GM23338 (cell line): ENCODE measurements around the gene MAP3K6. TPM values are rescaled to one million over a fixed set of nuclear protein-coding genes. Genes with fewer than 3 reads are reported as not detected.

Source experiments
- ATAC-seq: fragments of 200-7000 bp; cut with Tn5 transposase; 3 replicates; pipeline ENCODE4 v1.9.1; 2020
- DNase-seq: peaks from one replicate; pipeline ENCODE4 v3.0.0-alpha.2; 2015; ENCODE audit warnings: low spot score
- H2AFZ ChIP-seq: fragments of 200-600 bp; sonication (generic); 2 replicates; pipeline ENCODE4 v1.8.0; 2016; ENCODE audit warnings: antibody characterized with exemption, mild to moderate bottlenecking, moderate library complexity
- H3F3A ChIP-seq: fragments of 200-600 bp; sonication (generic); replicated peaks from 2 replicates; pipeline ENCODE4 v1.8.0; 2017; ENCODE audit warnings: antibody characterized with exemption, mixed run types, low read depth
- H3K27ac ChIP-seq: fragments of 200-600 bp; sonication (generic); 2 replicates; pipeline ENCODE4 v1.6.1; 2016; ENCODE audit warnings: low read depth
- H3K27me3 ChIP-seq: fragments of 200-600 bp; sonication (generic); 2 replicates; pipeline ENCODE4 v1.8.0; 2016; ENCODE audit warnings: mild to moderate bottlenecking, mixed run types, moderate library complexity; ENCODE audit not compliant: insufficient read depth
- H3K36me3 ChIP-seq: fragments of 200-600 bp; sonication (generic); 2 replicates; pipeline ENCODE4 v1.8.0; 2016; ENCODE audit warnings: mild to moderate bottlenecking; ENCODE audit not compliant: insufficient read depth
- H3K4me1 ChIP-seq: fragments of 200-600 bp; sonication (generic); 2 replicates; pipeline ENCODE4 v1.8.0; 2016; ENCODE audit warnings: mild to moderate bottlenecking, moderate library complexity; ENCODE audit not compliant: insufficient read depth
- H3K4me2 ChIP-seq: fragments of 200-600 bp; sonication (generic); 2 replicates; pipeline ENCODE4 v1.7.1; 2017; ENCODE audit warnings: mixed run types
- H3K4me3 ChIP-seq: fragments of 200-600 bp; sonication (generic); 2 replicates; pipeline ENCODE4 v1.6.1; 2016; ENCODE audit warnings: mixed run types
- H3K79me2 ChIP-seq: fragments of 200-600 bp; sonication (generic); replicated peaks from 2 replicates; pipeline ENCODE4 v1.8.0; 2017; ENCODE audit warnings: mild to moderate bottlenecking; ENCODE audit not compliant: insufficient read depth
- H3K9me2 ChIP-seq: fragments of 200-600 bp; sonication (generic); 2 replicates; pipeline ENCODE4 v1.8.0; 2017; ENCODE audit not compliant: insufficient read depth
- H4K20me1 ChIP-seq: fragments of 200-600 bp; sonication (generic); replicated peaks from 2 replicates; pipeline ENCODE4 v1.8.0; 2017; ENCODE audit warnings: mild to moderate bottlenecking; ENCODE audit not compliant: insufficient read depth
- H3K27ac Mint-ChIP-seq: 2 replicates; pipeline ENCODE4 v1.8.0; 2020; ENCODE audit warnings: inconsistent platforms, mild to moderate bottlenecking, moderate library complexity, mixed read lengths
- H3K27me3 Mint-ChIP-seq: 3 replicates; pipeline ENCODE4 v1.8.0; 2022; ENCODE audit warnings: low read depth, mild to moderate bottlenecking, moderate library complexity, mixed read lengths, inconsistent platforms; ENCODE audit not compliant: insufficient read depth, poor library complexity
- H3K36me3 Mint-ChIP-seq: 3 replicates; pipeline ENCODE4 v1.8.0; 2021; ENCODE audit warnings: low read depth, mild to moderate bottlenecking, inconsistent platforms, moderate library complexity, mixed read lengths
- H3K4me1 Mint-ChIP-seq: 3 replicates; pipeline ENCODE4 v1.8.0; 2020; ENCODE audit warnings: mild to moderate bottlenecking, inconsistent platforms, mixed read lengths
- H3K4me3 Mint-ChIP-seq: 3 replicates; pipeline ENCODE4 v1.8.0; 2021; ENCODE audit warnings: moderate library complexity, mild to moderate bottlenecking, inconsistent platforms, mixed read lengths
- H3K9me3 Mint-ChIP-seq: 3 replicates; pipeline ENCODE4 v1.8.0; 2020; ENCODE audit warnings: moderate library complexity, mild to moderate bottlenecking, inconsistent platforms, mixed read lengths
- CREB1 ChIP-seq: fragments of 250-450 bp; sonication (Bioruptor Pico); IDR thresholded peaks from 2 replicates; pipeline ENCODE4 v1.5.0; 2020; ENCODE audit warnings: low read depth, mild to moderate bottlenecking, moderate library complexity
- CTCF ChIP-seq, 2 experiments: fragments of 200-600 bp in 1 of 2; sonication (generic) in 1 of 2; conservative IDR thresholded peaks; 2 replicates each; pipeline versions ENCODE4 v1.5.1 to v1.6.1; 2016 to 2017; ENCODE audit warnings: antibody characterized with exemption in 2 of 2, low read depth in 2 of 2, mild to moderate bottlenecking in 2 of 2, moderate library complexity in 1 of 2
- ETS1 ChIP-seq: IDR thresholded peaks from 2 replicates; pipeline ENCODE4 v1.6.1; 2016; ENCODE audit warnings: antibody characterized with exemption
- EZH2 ChIP-seq: fragments of 200-600 bp; sonication (generic); IDR thresholded peaks from one replicate; pipeline ENCODE4 v1.8.0; 2017; ENCODE audit warnings: antibody characterized with exemption, mild to moderate bottlenecking, low read depth; ENCODE audit not compliant: unreplicated experiment
- EZH2phosphoT487 ChIP-seq: fragments of 200-600 bp; sonication (generic); IDR thresholded peaks from one replicate; pipeline ENCODE4 v1.8.1; 2018; ENCODE audit warnings: antibody characterized with exemption; ENCODE audit not compliant: unreplicated experiment
- JUNB ChIP-seq: IDR thresholded peaks from one replicate; pipeline ENCODE4 v1.6.1; 2016; ENCODE audit warnings: antibody characterized with exemption; ENCODE audit not compliant: unreplicated experiment
- NANOG ChIP-seq: IDR thresholded peaks from 2 replicates; pipeline ENCODE4 v1.6.1; 2016; ENCODE audit warnings: antibody characterized with exemption, borderline replicate concordance
- POLR2AphosphoS5 ChIP-seq: IDR thresholded peaks from 2 replicates; pipeline ENCODE4 v1.6.1; 2016; ENCODE audit warnings: antibody characterized with exemption, low read depth
- REST ChIP-seq: IDR thresholded peaks from one replicate; pipeline ENCODE4 v1.6.1; 2018; ENCODE audit warnings: antibody characterized with exemption; ENCODE audit not compliant: unreplicated experiment
- STAT1 ChIP-seq: IDR thresholded peaks from one replicate; pipeline ENCODE4 v1.6.1; 2016; ENCODE audit warnings: antibody characterized with exemption; ENCODE audit not compliant: unreplicated experiment
- ZNF114 ChIP-seq: fragments of 250-450 bp; sonication (Bioruptor Pico); IDR thresholded peaks from 2 replicates; pipeline ENCODE4 v1.5.0; 2020; ENCODE audit warnings: mild to moderate bottlenecking, moderate library complexity
- ZNF331 ChIP-seq: fragments of 250-450 bp; sonication (Bioruptor Pico); IDR thresholded peaks from 2 replicates; pipeline ENCODE4 v1.5.0; 2020; ENCODE audit warnings: low read depth, mild to moderate bottlenecking, moderate library complexity
- ZNF462 ChIP-seq: fragments of 250-450 bp; sonication (Bioruptor Pico); IDR thresholded peaks from 2 replicates; pipeline ENCODE4 v1.5.0; 2020; ENCODE audit warnings: mild to moderate bottlenecking, moderate library complexity
- polyA plus RNA-seq: library from polyadenylated mRNA; unstranded; fragments of >200 nt; fragmentation: Nextera tagmentation; extraction: Ambion mirVana; gene quantifications from 2 replicates; pipeline ENCODE4 v1.2.1, GENCODE V29; 2016
- total RNA-seq: library from RNA; depleted of rRNA; stranded (reverse); fragments of >200 nt; shearing (Covaris generic); gene quantifications from 2 replicates; pipeline ENCODE4 v1.2.3, GENCODE V29; 2014

Gene MAP3K6
- total and polyA plus RNA-seq, 2 experiments from 2014 or later: 8.2 to 10.6 TPM

- DNase-seq (no peak), ATAC-seq (no peak)
- no peaks in the 10 kb centered on the region; the same call in 1 of the 2 replicates for H3K79me2 ChIP-seq
- peaks cover 5% of the 10 kb centered on the region; the same call in 1 of the 3 replicates for H3K36me3 Mint-ChIP-seq
- no peak for TF ChIP-seq NANOG
- TF ChIP-seq JUNB: no peak
- TF ChIP-seq ZNF331 (CRISPR knock-in tag): no peak
- no peak for TF ChIP-seq POLR2AphosphoS5
- no peak for TF ChIP-seq ZNF114 (CRISPR knock-in tag)
- no peak for TF ChIP-seq CTCF (conservative IDR thresholded peaks at IDR 0.05; ENCODE audit: low read depth in 2 of 2)
- no peak for TF ChIP-seq ETS1
- TF ChIP-seq EZH2phosphoT487: no peak
- TF ChIP-seq EZH2: no peak
- TF ChIP-seq ZNF462 (CRISPR knock-in tag): no peak
- TF ChIP-seq CREB1 (CRISPR knock-in tag): no peak
- TF ChIP-seq REST: no peak
- no peak for TF ChIP-seq STAT1
- H3K27me3 ChIP-seq: peaks cover 18% of the 10 kb centered on the region
- H4K20me1 ChIP-seq: no peaks in the 10 kb centered on the region; the same call in 1 of the 2 replicates
- H3K4me1 Mint-ChIP-seq: peaks cover 21% of the 10 kb centered on the region; the same call in 2 of the 3 replicates
- H3K4me3 ChIP-seq: no peak overlapping the region
- no peak overlapping the region for H3K27ac ChIP-seq
- H3K9me3 Mint-ChIP-seq: no peaks in the 10 kb centered on the region; the same call in 2 of the 3 replicates
- H3F3A ChIP-seq: peaks cover 14% of the 10 kb centered on the region
- no peak overlapping the region for H3K4me2 ChIP-seq
- H3K4me1 ChIP-seq: peaks cover 13% of the 10 kb centered on the region; the same call in 1 of the 2 replicates
- peaks cover 29% of the 10 kb centered on the region for H3K27me3 Mint-ChIP-seq
- H3K27ac Mint-ChIP-seq: no peak overlapping the region
- H3K9me2 ChIP-seq: no peaks in the 10 kb centered on the region
- no peak overlapping the region for H3K4me3 Mint-ChIP-seq
- no peaks in the 10 kb centered on the region for H3K36me3 ChIP-seq
- H2AFZ ChIP-seq: no peak overlapping the region
These were observed 13.1 kb downstream of the MAP3K6 start for GRCh38 chr1:27353629-27354028.
